GM23338 (cell line): ENCODE data around the gene STK38L. TPM values are rescaled to one million over a fixed set of nuclear protein-coding genes. Genes with fewer than 3 reads are reported as not detected.

Source experiments
- ATAC-seq: fragments of 200-7000 bp; cut with Tn5 transposase; 3 replicates; pipeline ENCODE4 v1.9.1; 2020
- DNase-seq: peaks from one replicate; pipeline ENCODE4 v3.0.0-alpha.2; 2015; ENCODE audit warnings: low spot score
- H2AFZ ChIP-seq: fragments of 200-600 bp; sonication (generic); 2 replicates; pipeline ENCODE4 v1.8.0; 2016; ENCODE audit warnings: antibody characterized with exemption, mild to moderate bottlenecking, moderate library complexity
- H3F3A ChIP-seq: fragments of 200-600 bp; sonication (generic); replicated peaks from 2 replicates; pipeline ENCODE4 v1.8.0; 2017; ENCODE audit warnings: antibody characterized with exemption, mixed run types, low read depth
- H3K27ac ChIP-seq: fragments of 200-600 bp; sonication (generic); 2 replicates; pipeline ENCODE4 v1.6.1; 2016; ENCODE audit warnings: low read depth
- H3K27me3 ChIP-seq: fragments of 200-600 bp; sonication (generic); 2 replicates; pipeline ENCODE4 v1.8.0; 2016; ENCODE audit warnings: mild to moderate bottlenecking, mixed run types, moderate library complexity; ENCODE audit not compliant: insufficient read depth
- H3K36me3 ChIP-seq: fragments of 200-600 bp; sonication (generic); 2 replicates; pipeline ENCODE4 v1.8.0; 2016; ENCODE audit warnings: mild to moderate bottlenecking; ENCODE audit not compliant: insufficient read depth
- H3K4me1 ChIP-seq: fragments of 200-600 bp; sonication (generic); 2 replicates; pipeline ENCODE4 v1.8.0; 2016; ENCODE audit warnings: mild to moderate bottlenecking, moderate library complexity; ENCODE audit not compliant: insufficient read depth
- H3K4me2 ChIP-seq: fragments of 200-600 bp; sonication (generic); 2 replicates; pipeline ENCODE4 v1.7.1; 2017; ENCODE audit warnings: mixed run types
- H3K4me3 ChIP-seq: fragments of 200-600 bp; sonication (generic); 2 replicates; pipeline ENCODE4 v1.6.1; 2016; ENCODE audit warnings: mixed run types
- H3K79me2 ChIP-seq: fragments of 200-600 bp; sonication (generic); replicated peaks from 2 replicates; pipeline ENCODE4 v1.8.0; 2017; ENCODE audit warnings: mild to moderate bottlenecking; ENCODE audit not compliant: insufficient read depth
- H3K9me2 ChIP-seq: fragments of 200-600 bp; sonication (generic); 2 replicates; pipeline ENCODE4 v1.8.0; 2017; ENCODE audit not compliant: insufficient read depth
- H4K20me1 ChIP-seq: fragments of 200-600 bp; sonication (generic); replicated peaks from 2 replicates; pipeline ENCODE4 v1.8.0; 2017; ENCODE audit warnings: mild to moderate bottlenecking; ENCODE audit not compliant: insufficient read depth
- H3K27ac Mint-ChIP-seq: 2 replicates; pipeline ENCODE4 v1.8.0; 2020; ENCODE audit warnings: inconsistent platforms, mild to moderate bottlenecking, moderate library complexity, mixed read lengths
- H3K27me3 Mint-ChIP-seq: 3 replicates; pipeline ENCODE4 v1.8.0; 2022; ENCODE audit warnings: low read depth, mild to moderate bottlenecking, moderate library complexity, mixed read lengths, inconsistent platforms; ENCODE audit not compliant: insufficient read depth, poor library complexity
- H3K36me3 Mint-ChIP-seq: 3 replicates; pipeline ENCODE4 v1.8.0; 2021; ENCODE audit warnings: low read depth, mild to moderate bottlenecking, inconsistent platforms, moderate library complexity, mixed read lengths
- H3K4me1 Mint-ChIP-seq: 3 replicates; pipeline ENCODE4 v1.8.0; 2020; ENCODE audit warnings: mild to moderate bottlenecking, inconsistent platforms, mixed read lengths
- H3K4me3 Mint-ChIP-seq: 3 replicates; pipeline ENCODE4 v1.8.0; 2021; ENCODE audit warnings: moderate library complexity, mild to moderate bottlenecking, inconsistent platforms, mixed read lengths
- H3K9me3 Mint-ChIP-seq: 3 replicates; pipeline ENCODE4 v1.8.0; 2020; ENCODE audit warnings: moderate library complexity, mild to moderate bottlenecking, inconsistent platforms, mixed read lengths
- CREB1 ChIP-seq: fragments of 250-450 bp; sonication (Bioruptor Pico); IDR thresholded peaks from 2 replicates; pipeline ENCODE4 v1.5.0; 2020; ENCODE audit warnings: low read depth, mild to moderate bottlenecking, moderate library complexity
- EZH2 ChIP-seq: fragments of 200-600 bp; sonication (generic); IDR thresholded peaks from one replicate; pipeline ENCODE4 v1.8.0; 2017; ENCODE audit warnings: antibody characterized with exemption, mild to moderate bottlenecking, low read depth; ENCODE audit not compliant: unreplicated experiment
- JUNB ChIP-seq: IDR thresholded peaks from one replicate; pipeline ENCODE4 v1.6.1; 2016; ENCODE audit warnings: antibody characterized with exemption; ENCODE audit not compliant: unreplicated experiment
- NANOG ChIP-seq: IDR thresholded peaks from 2 replicates; pipeline ENCODE4 v1.6.1; 2016; ENCODE audit warnings: antibody characterized with exemption, borderline replicate concordance
- POLR2AphosphoS5 ChIP-seq: IDR thresholded peaks from 2 replicates; pipeline ENCODE4 v1.6.1; 2016; ENCODE audit warnings: antibody characterized with exemption, low read depth
- STAT1 ChIP-seq: IDR thresholded peaks from one replicate; pipeline ENCODE4 v1.6.1; 2016; ENCODE audit warnings: antibody characterized with exemption; ENCODE audit not compliant: unreplicated experiment
- ZNF114 ChIP-seq: fragments of 250-450 bp; sonication (Bioruptor Pico); IDR thresholded peaks from 2 replicates; pipeline ENCODE4 v1.5.0; 2020; ENCODE audit warnings: mild to moderate bottlenecking, moderate library complexity
- ZNF331 ChIP-seq: fragments of 250-450 bp; sonication (Bioruptor Pico); IDR thresholded peaks from 2 replicates; pipeline ENCODE4 v1.5.0; 2020; ENCODE audit warnings: low read depth, mild to moderate bottlenecking, moderate library complexity
- polyA plus RNA-seq: library from polyadenylated mRNA; unstranded; fragments of >200 nt; fragmentation: Nextera tagmentation; extraction: Ambion mirVana; gene quantifications from 2 replicates; pipeline ENCODE4 v1.2.1, GENCODE V29; 2016
- total RNA-seq: library from RNA; depleted of rRNA; stranded (reverse); fragments of >200 nt; shearing (Covaris generic); gene quantifications from 2 replicates; pipeline ENCODE4 v1.2.3, GENCODE V29; 2014
- TF ChIP-seq, protein P1 (sequence below), 2 experiments: fragments of 200-600 bp in 1 of 2; sonication (generic) in 1 of 2; conservative IDR thresholded peaks; 2 replicates each; pipeline versions ENCODE4 v1.5.1 to v1.6.1; 2016 to 2017; ENCODE audit warnings: antibody characterized with exemption in 2 of 2, low read depth in 2 of 2, mild to moderate bottlenecking in 2 of 2, moderate library complexity in 1 of 2
- TF ChIP-seq, protein P2 (sequence below): IDR thresholded peaks from one replicate; pipeline ENCODE4 v1.6.1; 2018; ENCODE audit warnings: antibody characterized with exemption; ENCODE audit not compliant: unreplicated experiment

The STK38L gene
- total and polyA plus RNA-seq, 2 experiments from 2014 or later = 28.9 to 56.5 TPM

DNA sequence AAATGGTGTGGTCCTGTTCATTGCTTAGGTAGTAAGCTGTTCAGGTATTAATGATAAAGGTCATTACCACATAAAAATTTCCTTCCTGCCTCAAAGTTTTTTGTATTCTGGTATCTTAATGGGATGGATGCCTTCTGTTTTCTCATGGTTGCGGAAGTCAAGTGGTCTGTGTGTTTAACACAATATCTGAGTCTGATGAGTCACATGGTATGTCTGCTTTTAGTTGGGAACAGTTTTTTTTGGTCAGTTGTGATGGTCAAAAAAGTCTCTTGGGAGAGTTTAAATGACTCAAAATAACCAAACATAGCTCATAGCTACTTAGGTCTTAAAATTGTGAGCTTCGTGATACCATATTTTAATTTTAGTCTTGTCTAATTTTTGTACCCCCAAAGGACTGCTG lies 40.7 kb downstream of the STK38L start (continued):
- TF ChIP-seq EZH2 (no peak), POLR2AphosphoS5 (no peak)
- TF ChIP-seq, protein P1, sequence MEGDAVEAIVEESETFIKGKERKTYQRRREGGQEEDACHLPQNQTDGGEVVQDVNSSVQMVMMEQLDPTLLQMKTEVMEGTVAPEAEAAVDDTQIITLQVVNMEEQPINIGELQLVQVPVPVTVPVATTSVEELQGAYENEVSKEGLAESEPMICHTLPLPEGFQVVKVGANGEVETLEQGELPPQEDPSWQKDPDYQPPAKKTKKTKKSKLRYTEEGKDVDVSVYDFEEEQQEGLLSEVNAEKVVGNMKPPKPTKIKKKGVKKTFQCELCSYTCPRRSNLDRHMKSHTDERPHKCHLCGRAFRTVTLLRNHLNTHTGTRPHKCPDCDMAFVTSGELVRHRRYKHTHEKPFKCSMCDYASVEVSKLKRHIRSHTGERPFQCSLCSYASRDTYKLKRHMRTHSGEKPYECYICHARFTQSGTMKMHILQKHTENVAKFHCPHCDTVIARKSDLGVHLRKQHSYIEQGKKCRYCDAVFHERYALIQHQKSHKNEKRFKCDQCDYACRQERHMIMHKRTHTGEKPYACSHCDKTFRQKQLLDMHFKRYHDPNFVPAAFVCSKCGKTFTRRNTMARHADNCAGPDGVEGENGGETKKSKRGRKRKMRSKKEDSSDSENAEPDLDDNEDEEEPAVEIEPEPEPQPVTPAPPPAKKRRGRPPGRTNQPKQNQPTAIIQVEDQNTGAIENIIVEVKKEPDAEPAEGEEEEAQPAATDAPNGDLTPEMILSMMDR (conservative IDR thresholded peaks at IDR 0.05; ENCODE audit: low read depth in 2 of 2) = no peak

DNA sequence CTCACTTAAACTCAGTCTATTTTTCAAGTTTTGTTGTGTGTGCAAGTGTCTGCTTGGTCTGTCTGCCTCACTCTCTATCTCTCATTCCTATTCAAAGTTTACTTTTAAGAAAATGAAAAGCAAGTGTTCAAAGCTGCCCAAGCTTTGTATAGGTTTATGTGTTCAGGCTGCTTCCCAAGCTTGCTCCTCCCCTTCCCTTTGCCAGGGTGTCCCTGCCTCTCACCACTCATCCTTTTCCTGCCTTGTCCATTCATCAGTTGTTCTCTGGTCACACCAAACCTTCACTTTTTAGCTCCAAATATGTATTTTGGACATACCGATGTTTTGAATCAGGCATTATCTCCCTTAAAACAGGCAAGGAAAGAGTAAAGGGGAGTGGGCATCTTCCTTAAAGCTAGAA lies 41.3 kb downstream of the STK38L start:
- peak; percentile 67 for ATAC-seq

DNA sequence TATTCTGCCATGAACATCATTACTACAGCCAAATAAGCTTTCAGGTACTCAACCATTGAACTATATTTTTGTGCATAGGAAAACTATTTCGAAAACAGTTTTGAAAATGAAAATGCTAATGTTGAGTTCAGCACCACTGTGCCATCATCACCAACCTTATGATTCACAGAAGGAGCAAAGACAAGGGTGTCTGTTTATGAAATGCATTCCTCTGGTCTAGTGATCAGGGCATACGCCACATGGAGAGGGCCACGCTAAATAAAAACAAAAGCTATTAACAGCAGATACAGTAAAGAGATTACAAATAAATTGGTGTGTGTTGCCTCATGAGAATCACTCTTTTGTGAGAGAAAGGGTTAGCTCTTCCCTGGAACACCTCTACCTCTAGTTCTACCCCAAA lies 45.3 kb downstream of the STK38L start:
- H3K4me1 ChIP-seq = peaks cover 69% of the 10 kb centered on the region
- Mint-ChIP-seq H3K4me1 (peaks cover 65% of the 10 kb centered on the region), H3K36me3 (no peaks in the 10 kb centered on the region), H3K9me3 (no peaks in the 10 kb centered on the region), H3K4me3 (no peak overlapping the region), H3K27me3 (no peaks in the 10 kb centered on the region), H3K27ac (peak overlapping the region; percentile 27; the same call in 1 of the 2 replicates)
- H3K9me2 ChIP-seq = no peaks in the 10 kb centered on the region
- no peaks in the 10 kb centered on the region for H3K27me3 ChIP-seq
- no peak overlapping the region for H3K27ac ChIP-seq
- H2AFZ ChIP-seq = no peak overlapping the region
- no peak for ATAC-seq
- 0 out of 2 replicates have a peak overlapping the region, but pooled peaks have one; percentile 72 for H3K4me2 ChIP-seq
- H3K79me2 ChIP-seq = peaks cover 45% of the 10 kb centered on the region
- H3K36me3 ChIP-seq = no peaks in the 10 kb centered on the region
- H3F3A ChIP-seq = no peaks in the 10 kb centered on the region
- no peak for DNase-seq
- H3K4me3 ChIP-seq = no peak overlapping the region
- no peaks in the 10 kb centered on the region for H4K20me1 ChIP-seq
- no peak for TF ChIP-seq CREB1 (CRISPR knock-in tag)
- no peak for TF ChIP-seq STAT1

More for the DNA sequence above, 41.3 kb downstream of the STK38L start:
- H3K27ac Mint-ChIP-seq = peak overlapping the region; percentile 42; the same call in 1 of the 2 replicates
- H3K36me3 Mint-ChIP-seq = no peaks in the 10 kb centered on the region
- no peak overlapping the region for H2AFZ ChIP-seq
- H3K4me1 ChIP-seq = peaks cover 36% of the 10 kb centered on the region
- H3K27me3 ChIP-seq = no peaks in the 10 kb centered on the region
- no peaks in the 10 kb centered on the region for H3K9me2 ChIP-seq
- H3K9me3 Mint-ChIP-seq = no peaks in the 10 kb centered on the region
- no peak overlapping the region for H3K4me3 Mint-ChIP-seq
- no peaks in the 10 kb centered on the region for H3F3A ChIP-seq
- H3K27me3 Mint-ChIP-seq = no peaks in the 10 kb centered on the region
- no peak overlapping the region for H3K27ac ChIP-seq
- TF ChIP-seq ZNF114 = no peak
- TF ChIP-seq EZH2 = no peak
- TF ChIP-seq NANOG = no peak
- no peak for TF ChIP-seq STAT1
- no peak for TF ChIP-seq JUNB
- TF ChIP-seq, protein P2, sequence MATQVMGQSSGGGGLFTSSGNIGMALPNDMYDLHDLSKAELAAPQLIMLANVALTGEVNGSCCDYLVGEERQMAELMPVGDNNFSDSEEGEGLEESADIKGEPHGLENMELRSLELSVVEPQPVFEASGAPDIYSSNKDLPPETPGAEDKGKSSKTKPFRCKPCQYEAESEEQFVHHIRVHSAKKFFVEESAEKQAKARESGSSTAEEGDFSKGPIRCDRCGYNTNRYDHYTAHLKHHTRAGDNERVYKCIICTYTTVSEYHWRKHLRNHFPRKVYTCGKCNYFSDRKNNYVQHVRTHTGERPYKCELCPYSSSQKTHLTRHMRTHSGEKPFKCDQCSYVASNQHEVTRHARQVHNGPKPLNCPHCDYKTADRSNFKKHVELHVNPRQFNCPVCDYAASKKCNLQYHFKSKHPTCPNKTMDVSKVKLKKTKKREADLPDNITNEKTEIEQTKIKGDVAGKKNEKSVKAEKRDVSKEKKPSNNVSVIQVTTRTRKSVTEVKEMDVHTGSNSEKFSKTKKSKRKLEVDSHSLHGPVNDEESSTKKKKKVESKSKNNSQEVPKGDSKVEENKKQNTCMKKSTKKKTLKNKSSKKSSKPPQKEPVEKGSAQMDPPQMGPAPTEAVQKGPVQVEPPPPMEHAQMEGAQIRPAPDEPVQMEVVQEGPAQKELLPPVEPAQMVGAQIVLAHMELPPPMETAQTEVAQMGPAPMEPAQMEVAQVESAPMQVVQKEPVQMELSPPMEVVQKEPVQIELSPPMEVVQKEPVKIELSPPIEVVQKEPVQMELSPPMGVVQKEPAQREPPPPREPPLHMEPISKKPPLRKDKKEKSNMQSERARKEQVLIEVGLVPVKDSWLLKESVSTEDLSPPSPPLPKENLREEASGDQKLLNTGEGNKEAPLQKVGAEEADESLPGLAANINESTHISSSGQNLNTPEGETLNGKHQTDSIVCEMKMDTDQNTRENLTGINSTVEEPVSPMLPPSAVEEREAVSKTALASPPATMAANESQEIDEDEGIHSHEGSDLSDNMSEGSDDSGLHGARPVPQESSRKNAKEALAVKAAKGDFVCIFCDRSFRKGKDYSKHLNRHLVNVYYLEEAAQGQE = no peak
- TF ChIP-seq ZNF331 (CRISPR knock-in tag) = no peak
- no peak for TF ChIP-seq CREB1 (CRISPR knock-in tag)
- H3K36me3 ChIP-seq = no peaks in the 10 kb centered on the region
- no peak overlapping the region for H3K4me3 ChIP-seq
- H4K20me1 ChIP-seq = no peaks in the 10 kb centered on the region
- peak overlapping the region; percentile 49 for H3K4me2 ChIP-seq
- peaks cover 38% of the 10 kb centered on the region for H3K4me1 Mint-ChIP-seq
- peaks cover 33% of the 10 kb centered on the region for H3K79me2 ChIP-seq
- no peak for DNase-seq
